ENCODE results near the gene HSD17B11.

- TF ChIP-seq POLR2A (IDR thresholded peaks at IDR 0.05) (no peak), CTCF (IDR thresholded peaks at IDR 0.05) (no peak)
Observed at GRCh38 chr4:87337361-87337760, 53.6 kb downstream of the HSD17B11 start.
